GM18867 (cell line): ENCODE measurements around the gene GRID2.
"Not testable (repeated sequence)": the region's sequence is repeated elsewhere in the genome, so short reads cannot be mapped to it uniquely, and the experiment has no call there.

ENCODE experiments used
- ATAC-seq: cut with Tn5 transposase; IDR thresholded peaks from one replicate; pipeline ENCODE4 v1.9.1; 2021; ENCODE audit warnings: mild to moderate bottlenecking, moderate library complexity; ENCODE audit not compliant: unreplicated experiment

Gene GRID2

DNA sequence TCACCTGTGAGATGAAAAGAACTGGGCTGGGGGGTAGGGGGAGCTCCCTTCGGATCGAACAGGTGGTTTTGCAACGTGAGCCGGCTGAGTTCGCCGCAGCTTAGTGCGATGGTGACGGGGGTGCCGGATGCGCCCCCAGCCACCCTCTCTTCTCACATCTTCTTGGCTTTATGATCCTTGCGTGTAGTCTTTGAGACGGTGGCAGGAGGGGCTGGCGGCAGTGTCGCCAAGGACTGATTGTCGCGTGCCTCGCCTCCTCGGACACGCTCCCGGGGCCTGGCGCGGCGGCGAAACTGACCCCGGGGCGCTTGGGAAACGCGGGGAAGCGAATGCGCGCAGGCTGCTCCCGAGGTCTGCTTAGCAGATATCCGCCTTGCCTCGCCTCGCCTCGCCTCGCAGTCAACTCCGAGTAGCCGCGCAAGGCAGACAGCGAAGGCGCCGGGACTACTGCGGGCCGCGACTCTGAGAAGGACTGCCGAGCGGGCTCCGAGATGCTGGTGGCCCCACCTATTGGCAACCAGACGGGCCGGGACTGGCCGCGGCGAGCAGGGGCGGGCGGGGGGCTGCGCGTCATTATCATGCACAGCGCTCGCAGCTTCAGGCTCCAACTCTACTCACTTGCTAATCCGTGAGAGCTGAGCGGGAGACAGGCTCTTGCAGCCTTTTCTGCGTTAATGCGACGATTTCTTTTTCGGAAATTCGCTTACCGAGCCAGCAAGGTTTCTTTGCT is 1.5 kb downstream of the GRID2 start:
- ATAC-seq, result no peak

DNA sequence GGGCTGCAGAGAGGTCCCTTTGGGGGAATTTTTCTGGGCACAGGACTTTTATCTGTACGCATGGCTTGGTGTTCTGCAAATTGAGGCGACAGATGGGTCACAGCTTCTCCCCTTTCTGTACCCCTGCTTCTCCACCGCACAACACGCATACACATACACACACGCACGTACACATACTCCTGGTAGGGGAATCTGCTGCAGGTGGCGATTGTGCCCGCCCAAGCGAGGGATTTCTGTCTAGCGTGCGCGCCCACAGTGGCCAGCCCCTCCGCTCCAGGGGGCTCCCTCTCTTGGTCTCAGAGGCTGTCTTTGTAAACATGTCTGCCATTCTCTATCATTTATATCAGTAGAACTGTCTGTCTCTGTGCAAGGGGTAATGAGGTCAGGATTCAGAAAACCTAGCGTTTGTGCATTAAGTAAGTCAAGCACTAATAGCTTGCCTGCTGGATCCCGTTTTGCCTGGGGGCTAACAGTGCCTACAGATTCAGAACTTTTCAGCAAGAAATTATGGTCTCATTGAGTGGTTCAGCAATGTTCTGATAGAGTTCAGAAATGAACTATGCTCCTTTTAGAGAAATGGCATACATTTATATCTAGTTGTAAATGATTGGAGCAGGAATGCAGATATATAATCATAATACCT is 2.2 kb downstream of the GRID2 start:
- no peak for ATAC-seq

- ATAC-seq, result no peak
Measured at GRCh38 chr4:92307181-92307580, 3.4 kb downstream of the GRID2 start.

- no peak for ATAC-seq
Measured at GRCh38 chr4:92307866-92308265, 4.1 kb downstream of the GRID2 start.

- ATAC-seq, result no peak
Measured at GRCh38 chr4:92317047-92317446, 13.3 kb downstream of the GRID2 start.

DNA sequence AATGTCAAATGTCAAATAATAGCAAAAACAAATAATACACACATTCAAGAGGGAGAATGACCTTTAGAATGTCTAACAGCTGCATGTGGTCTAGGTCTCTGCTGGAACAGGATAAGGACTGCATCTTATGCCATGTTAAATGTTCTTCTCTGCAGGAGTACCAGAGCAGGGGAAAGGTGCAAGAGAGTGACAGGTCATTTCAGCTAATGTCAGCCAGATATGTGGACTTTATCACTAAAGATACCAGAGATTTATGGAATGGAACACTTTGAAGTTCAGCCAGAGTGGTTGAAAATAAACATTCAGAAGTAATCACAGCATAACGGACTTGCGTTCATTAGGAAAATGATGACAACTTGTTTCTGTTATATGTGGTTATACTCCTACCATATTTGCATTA is 24.3 kb downstream of the GRID2 start:
- no peak for ATAC-seq

- no peak for ATAC-seq
Measured at GRCh38 chr4:92333016-92333415, 29.2 kb downstream of the GRID2 start.

- no peak for ATAC-seq
Measured at GRCh38 chr4:92334716-92335350, 31.1 kb downstream of the GRID2 start.

DNA sequence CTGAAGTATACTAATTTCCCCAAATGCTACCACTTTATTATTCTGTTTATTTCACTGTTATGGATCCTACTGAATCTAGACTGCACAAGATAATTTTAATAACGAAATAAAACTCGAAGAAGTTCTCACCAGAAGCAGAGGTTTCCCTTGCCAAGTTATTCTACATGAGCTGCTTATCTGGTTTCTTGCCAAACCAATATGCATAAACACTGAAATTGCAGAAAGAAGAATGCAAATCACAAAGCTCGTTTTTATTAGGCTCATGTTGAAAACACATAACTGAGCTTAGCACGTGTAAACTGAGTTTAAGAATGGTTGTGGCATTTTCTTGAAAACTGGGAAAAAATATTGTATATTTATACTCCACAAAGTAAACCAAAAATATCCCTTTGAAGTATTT is 35.9 kb downstream of the GRID2 start:
- ATAC-seq, result no peak

- no peak for ATAC-seq
Measured at GRCh38 chr4:92344216-92344615, 40.5 kb downstream of the GRID2 start.

DNA sequence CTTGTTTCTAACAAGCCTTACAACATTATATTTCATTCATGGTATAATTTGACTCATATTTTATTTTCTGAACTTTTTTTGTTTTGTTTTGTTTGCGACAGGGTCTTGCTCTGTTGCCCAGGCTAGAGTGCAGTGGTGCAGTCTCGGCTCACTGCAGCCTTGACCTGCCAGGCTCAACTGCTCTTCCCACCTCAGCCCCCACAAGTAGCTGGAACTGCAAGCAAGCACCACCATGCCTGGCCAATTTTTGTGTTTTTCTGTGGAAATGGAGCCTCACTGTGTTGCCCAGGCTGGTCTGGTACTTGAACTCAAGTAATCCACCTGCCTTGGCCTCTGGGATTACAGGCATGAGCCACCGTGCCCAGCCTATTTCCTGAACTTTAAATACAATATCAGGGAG is 42.5 kb downstream of the GRID2 start:
- no peak for ATAC-seq

GRCh38 chr4:92357966-92358365 is 54.2 kb downstream of the GRID2 start:
- ATAC-seq, result no peak

GRCh38 chr4:92359491-92359890 is 55.7 kb downstream of the GRID2 start:
- no peak for ATAC-seq

DNA sequence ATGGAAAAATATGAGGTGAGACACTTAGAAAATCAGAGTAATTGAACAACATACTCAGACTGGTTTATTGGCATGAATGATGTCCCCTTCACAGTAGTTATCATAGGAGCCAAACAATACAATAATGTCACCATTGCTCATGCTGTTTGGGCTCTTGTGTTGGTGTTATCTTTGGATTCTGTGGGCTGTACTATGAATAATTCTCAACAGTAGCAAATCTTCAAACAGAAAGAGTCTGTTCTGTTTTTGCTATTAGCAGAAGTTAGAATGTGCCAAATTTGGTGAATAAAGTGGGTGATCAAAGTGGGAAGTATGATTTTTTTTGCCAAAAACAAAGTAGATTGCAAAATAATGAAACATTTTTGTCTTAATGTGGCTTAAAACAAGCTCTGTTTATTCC is 58.3 kb downstream of the GRID2 start:
- no peak for ATAC-seq

GRCh38 chr4:92368653-92369052 is 64.9 kb downstream of the GRID2 start:
- ATAC-seq, result no peak

DNA sequence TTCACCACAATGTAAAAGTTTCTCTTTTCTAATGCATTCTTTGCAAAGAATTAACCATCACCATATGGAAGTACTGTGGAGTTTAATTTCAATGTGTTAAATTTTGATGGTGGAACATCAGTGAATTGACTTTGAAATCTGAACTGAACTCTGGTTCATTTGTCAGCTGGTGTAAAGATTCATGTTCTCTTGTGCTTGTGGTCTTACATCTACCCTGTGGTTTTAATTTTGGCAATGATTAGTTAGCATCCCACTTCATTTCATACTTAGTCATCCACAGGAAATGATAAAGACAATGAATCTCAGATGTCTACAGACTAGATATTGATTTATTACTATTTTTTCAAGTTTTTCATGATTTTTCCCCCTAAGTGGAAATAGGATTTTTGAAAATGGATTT is 77.8 kb downstream of the GRID2 start:
- no peak for ATAC-seq

GRCh38 chr4:92382128-92382527 is 78.4 kb downstream of the GRID2 start:
- no peak for ATAC-seq

GRCh38 chr4:92387459-92388069 is 83.8 kb downstream of the GRID2 start:
- ATAC-seq, result peak; percentile 83

DNA sequence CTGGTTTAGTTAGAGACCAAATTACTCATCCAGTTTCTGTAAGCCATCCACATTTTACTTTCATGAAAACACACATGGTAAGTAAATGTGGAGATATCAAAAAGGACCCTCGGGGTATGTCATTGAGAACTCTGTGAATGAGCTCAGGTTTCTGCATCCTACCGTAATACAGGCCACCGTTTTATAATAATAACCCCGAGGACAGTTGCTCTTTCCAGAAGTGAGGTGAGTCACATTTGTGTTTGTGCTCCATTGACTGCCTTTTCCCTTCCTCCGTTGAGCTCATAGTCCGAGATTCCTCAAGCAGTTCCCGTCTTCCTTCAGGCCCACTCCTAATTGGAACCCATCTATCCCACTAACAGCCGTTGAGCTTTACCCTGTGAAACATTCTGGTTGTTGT is 95.3 kb downstream of the GRID2 start:
- no peak for ATAC-seq

DNA sequence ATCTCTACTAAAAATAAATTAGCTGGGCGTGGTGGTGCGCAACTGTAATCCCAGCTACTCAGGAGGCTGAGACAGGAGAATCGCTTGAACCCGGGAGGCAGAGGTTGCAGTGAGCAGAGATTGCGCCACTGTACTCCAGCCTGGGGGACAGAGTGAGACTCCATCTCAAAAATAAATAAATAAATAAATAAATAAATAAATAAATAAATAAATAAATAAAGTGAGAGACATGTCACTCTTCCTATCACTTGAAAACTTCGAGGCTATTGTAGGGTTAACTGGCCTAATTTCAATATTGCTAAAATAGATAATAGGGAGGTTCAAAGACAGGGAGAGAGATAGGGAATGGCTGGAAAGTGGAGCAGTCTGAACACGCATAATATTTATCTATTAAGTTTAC is 99.8 kb downstream of the GRID2 start:
- not testable (repeated sequence) for ATAC-seq

DNA sequence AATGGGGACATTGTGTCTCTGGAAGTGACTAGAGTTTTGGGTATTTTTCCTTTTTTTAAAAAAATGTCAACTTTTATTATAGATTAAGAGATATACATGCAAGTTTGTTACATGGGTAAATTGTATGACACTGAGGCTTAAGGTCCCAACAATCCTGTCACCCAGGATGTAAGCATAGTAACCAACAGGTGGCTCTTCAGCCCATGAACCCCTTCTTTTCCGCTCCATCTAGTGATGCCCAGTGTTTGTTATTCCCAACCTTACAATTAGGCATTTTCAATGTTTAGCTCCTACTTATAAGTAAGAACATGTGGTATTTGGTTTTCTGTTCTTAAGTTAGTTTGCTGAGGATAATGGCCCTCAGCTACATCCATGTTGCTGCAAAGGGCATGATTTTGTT is 102.7 kb downstream of the GRID2 start:
- ATAC-seq, result no peak

DNA sequence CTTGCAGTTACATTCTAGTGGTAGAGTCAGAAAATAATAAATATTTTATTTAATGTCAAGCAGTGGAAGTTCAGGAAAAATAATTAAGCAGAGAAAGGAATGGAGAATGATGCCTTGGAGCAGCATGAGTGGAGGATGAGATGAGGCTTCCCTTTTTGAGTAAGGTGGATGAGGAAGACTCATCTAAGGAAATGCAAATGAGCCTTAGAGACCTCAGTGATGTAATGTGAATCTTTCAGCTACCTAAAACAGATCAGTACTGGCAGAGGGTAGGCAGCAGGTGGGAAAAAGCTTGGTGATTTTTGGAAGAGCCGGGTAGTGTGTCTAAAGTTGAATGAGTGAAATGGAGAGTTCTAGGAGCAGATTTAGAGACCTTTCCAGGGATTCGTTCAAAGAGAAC is 118.2 kb downstream of the GRID2 start:
- no peak for ATAC-seq
